GM10847 (cell line): ENCODE data around the gene TEDC2.

Experiments
- POLR2A ChIP-seq: IDR thresholded peaks from 2 replicates; pipeline ENCODE4 v1.6.1; 2011; ENCODE audit not compliant: insufficient read length; ENCODE audit errors: extremely low read depth

The TEDC2 gene

GRCh38 chr16:2505695-2506094, 45.8 kb downstream of the TEDC2 start:
- TF ChIP-seq POLR2A: no peak

- no peak for TF ChIP-seq POLR2A
Measured at GRCh38 chr16:2507052-2507659, 47.2 kb downstream of the TEDC2 start.

- no peak for TF ChIP-seq POLR2A
Measured at GRCh38 chr16:2507665-2508064, 47.8 kb downstream of the TEDC2 start.

GRCh38 chr16:2508722-2509400, 49.0 kb downstream of the TEDC2 start:
- TF ChIP-seq POLR2A: no peak

GRCh38 chr16:2511128-2511800, 51.4 kb downstream of the TEDC2 start:
- no peak for TF ChIP-seq POLR2A

- no peak for TF ChIP-seq POLR2A
Measured at GRCh38 chr16:2511996-2512734, 52.3 kb downstream of the TEDC2 start.

- TF ChIP-seq POLR2A: no peak
Measured at GRCh38 chr16:2512735-2513404, 53.0 kb downstream of the TEDC2 start.

- peak; percentile 90 for TF ChIP-seq POLR2A
Measured at GRCh38 chr16:2513405-2514332, 53.8 kb downstream of the TEDC2 start, which contains the start of gene ATP6V0C. Gene ATP6V0C, plus strand, starts transcription at chr16:2513952. Its CDS starts 152 bp downstream, at chr16:2514104.
